H1 (cell line): Measurements from ENCODE around the gene GEN1. TPM values are rescaled to one million over a fixed set of nuclear protein-coding genes. Genes with fewer than 3 reads are reported as not detected.

Experiments
- EGR1 ChIP-seq: IDR thresholded peaks from 2 replicates; pipeline ENCODE4 v1.6.1; 2011; ENCODE audit warnings: low read depth, low read length, borderline replicate concordance
- polyA plus RNA-seq, 7 experiments: library from polyadenylated mRNA; depleted of rRNA in 3 of 7; stranded (reverse) in 5 of 7; unstranded in 2 of 7; fragments of >200 nt in 5 of 7; fragments of 200-250 nt in 2 of 7; gene quantifications; 1 replicate in 5 of 7; 2 replicates in 1 of 7; 4 replicates in 1 of 7; pipeline versions ENCODE4 v1.2.1 to v1.2.3, GENCODE V29; 2011 to 2013; ENCODE audit warnings: missing spikeins in 2 of 7, mixed read lengths in 2 of 7
- total RNA-seq: library from RNA; stranded (reverse); fragmentation: NEBNext Ultra II Directional; extraction: Animal tissue kit (Norgen Biotek cat#: 25700); gene quantifications from 2 replicates; pipeline ENCODE4 v1.2.1, GENCODE V29; 2021

Gene GEN1
- total and polyA plus RNA-seq, 2 of the 8 experiments (the other 6 are each of a cell fraction or from before 2014, with no cell fraction given): 6.9 to 19.2 TPM

- TF ChIP-seq EGR1: no peak
Observed at GRCh38 chr2:17719562-17720371, 34.2 kb upstream of the GEN1 start (continued).
